HUES64 (cell line): ENCODE data around the gene ENPP3.

Experiments
- H3K27ac ChIP-seq: 2 replicates; pipeline ENCODE4 v1.7.0; 2013; ENCODE audit warnings: low read depth, low read length, inconsistent platforms
- H3K27me3 ChIP-seq: 2 replicates; pipeline ENCODE4 v1.6.1; 2013; ENCODE audit warnings: mild to moderate bottlenecking, low read length; ENCODE audit not compliant: insufficient read depth
- H3K36me3 ChIP-seq: 2 replicates; pipeline ENCODE4 v1.6.1; 2013; ENCODE audit warnings: mild to moderate bottlenecking, low read length; ENCODE audit not compliant: insufficient read depth
- H3K4me1 ChIP-seq: 2 replicates; pipeline ENCODE4 v1.6.1; 2013; ENCODE audit warnings: mild to moderate bottlenecking, low read length, moderate library complexity; ENCODE audit not compliant: insufficient read depth
- H3K4me3 ChIP-seq: 2 replicates; pipeline ENCODE4 v1.5.1; 2013; ENCODE audit warnings: mild to moderate bottlenecking, low read length, moderate library complexity
- H3K9ac ChIP-seq: 2 replicates; pipeline ENCODE4 v1.6.1; 2013; ENCODE audit warnings: mild to moderate bottlenecking, low read depth, low read length
- H3K9me3 ChIP-seq: 2 replicates; pipeline ENCODE4 v1.6.1; 2013; ENCODE audit warnings: low read depth, low read length; ENCODE audit not compliant: insufficient read depth
- WGBS: fragments of 150-250, 120-280 bp; methylation state at CpG from one replicate; pipeline ENCODE4 v1.1.7; 2013; ENCODE audit warnings: missing lambda C conversion rate; 5-methylcytosine and 5-hydroxymethylcytosine counted together

The ENPP3 gene

DNA sequence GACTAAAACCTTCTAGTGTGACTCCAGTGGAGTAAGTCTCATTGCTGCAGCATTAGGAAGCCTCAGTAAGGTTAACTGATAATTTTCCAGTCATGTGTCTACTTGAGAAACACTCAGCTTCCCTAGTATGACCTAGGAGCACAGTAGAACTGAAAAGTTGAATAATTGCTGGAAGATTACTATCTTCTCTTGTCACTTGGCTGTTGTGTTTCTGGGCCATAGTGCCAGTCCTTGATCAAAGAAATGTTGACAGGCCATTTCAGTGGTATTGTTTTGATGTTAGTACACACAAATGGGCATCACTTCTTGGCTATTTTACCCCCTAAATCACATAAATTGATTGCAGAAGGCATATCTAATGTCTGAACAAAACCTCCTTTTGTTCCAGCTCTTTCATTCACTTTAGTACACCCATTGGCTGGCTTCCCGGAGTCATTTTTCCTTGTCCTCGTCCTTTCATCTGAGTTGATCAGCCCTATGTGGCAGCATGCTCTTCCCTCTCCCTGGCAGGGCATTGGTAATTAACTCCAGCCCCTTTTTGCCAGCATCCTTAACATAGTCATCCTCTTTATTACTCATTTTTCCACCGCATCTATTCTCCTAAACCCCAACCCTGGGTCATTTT lies 6.0 kb downstream of the ENPP3 start:
- Histone ChIP-seq H3K36me3 (no peaks in the 10 kb centered on the region), H3K9ac (no peak overlapping the region), H3K9me3 (no peaks in the 10 kb centered on the region), H3K4me3 (no peak overlapping the region), H3K27ac (no peak overlapping the region), H3K27me3 (no peaks in the 10 kb centered on the region), H3K4me1 (no peaks in the 10 kb centered on the region)
- 92% methylated on average over 3 of the region's 3 CpGs for WGBS

GRCh38 chr6:131643855-131644460 lies 6.9 kb downstream of the ENPP3 start:
- WGBS = 86% methylated on average over 2 of the region's 2 CpGs
- no peaks in the 10 kb centered on the region for H3K4me1 ChIP-seq
- no peaks in the 10 kb centered on the region for H3K9me3 ChIP-seq

GRCh38 chr6:131644921-131645320 lies 7.8 kb downstream of the ENPP3 start:
- no peak overlapping the region for H3K27ac ChIP-seq
- H3K27me3 ChIP-seq = no peaks in the 10 kb centered on the region
- H3K9ac ChIP-seq = no peak overlapping the region
- 83% methylated on average over 1 of the region's 1 CpG for WGBS
- no peaks in the 10 kb centered on the region for H3K36me3 ChIP-seq
- no peaks in the 10 kb centered on the region for H3K4me1 ChIP-seq
- no peak overlapping the region for H3K4me3 ChIP-seq
- H3K9me3 ChIP-seq = no peaks in the 10 kb centered on the region

More at GRCh38 chr6:131643855-131644460, 6.9 kb downstream of the ENPP3 start:
- no peaks in the 10 kb centered on the region for H3K36me3 ChIP-seq
- no peak overlapping the region for H3K27ac ChIP-seq
- H3K4me3 ChIP-seq = no peak overlapping the region
- no peak overlapping the region for H3K9ac ChIP-seq
- no peaks in the 10 kb centered on the region for H3K27me3 ChIP-seq

DNA sequence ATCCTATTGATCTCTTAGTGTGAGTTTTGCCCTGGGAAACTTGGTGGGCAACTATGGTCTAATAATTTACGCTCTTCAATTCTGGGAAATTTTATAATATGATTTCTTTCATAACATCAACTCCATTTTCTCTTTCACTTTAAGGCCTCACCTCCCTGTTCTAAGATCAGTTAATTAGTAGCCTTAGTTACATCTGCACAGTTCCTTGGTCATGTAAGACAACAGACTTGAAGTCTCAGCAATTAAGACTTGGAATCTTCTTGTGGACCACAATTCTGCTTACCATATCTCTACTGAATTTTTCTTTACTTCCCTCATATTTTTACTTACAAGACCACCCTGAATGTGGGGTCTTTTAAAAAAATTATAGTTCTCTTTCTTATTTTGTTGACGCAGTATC lies 8.7 kb downstream of the ENPP3 start:
- no peaks in the 10 kb centered on the region for H3K27me3 ChIP-seq
- H3K36me3 ChIP-seq = no peaks in the 10 kb centered on the region
- no peak overlapping the region for H3K27ac ChIP-seq
- no CpG with 5 or more reads among the region's 2 CpGs for WGBS
- no peak overlapping the region for H3K9ac ChIP-seq
- no peak overlapping the region for H3K4me3 ChIP-seq
- no peaks in the 10 kb centered on the region for H3K4me1 ChIP-seq
- H3K9me3 ChIP-seq = no peaks in the 10 kb centered on the region

DNA sequence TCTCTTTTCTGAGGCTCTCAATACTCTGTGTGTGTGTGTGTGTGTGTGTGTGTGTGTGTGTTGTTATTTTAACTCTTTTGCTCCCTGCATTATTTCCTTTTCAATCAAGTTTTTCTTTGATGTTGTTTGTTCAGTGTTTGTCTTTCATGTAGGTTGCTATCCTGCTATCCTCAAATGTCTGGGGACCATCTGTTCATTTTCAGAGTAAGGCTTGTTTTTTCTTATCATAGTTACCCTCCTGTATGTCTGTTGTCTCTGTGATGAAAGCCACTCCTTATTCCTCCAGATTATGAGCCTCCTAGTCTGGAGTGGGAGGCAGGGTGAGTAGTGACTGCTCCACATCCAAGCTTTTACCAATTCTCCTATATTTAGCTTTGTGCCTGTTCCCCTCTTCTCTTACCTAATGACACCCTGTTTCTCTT lies 9.2 kb downstream of the ENPP3 start:
- Histone ChIP-seq H3K27me3 (no peaks in the 10 kb centered on the region), H3K4me3 (no peak overlapping the region), H3K9me3 (no peaks in the 10 kb centered on the region), H3K9ac (no peak overlapping the region), H3K27ac (no peak overlapping the region), H3K4me1 (no peaks in the 10 kb centered on the region), H3K36me3 (no peaks in the 10 kb centered on the region)

GRCh38 chr6:131651782-131652181 lies 14.7 kb downstream of the ENPP3 start:
- Histone ChIP-seq H3K4me3 (no peak overlapping the region), H3K27me3 (no peaks in the 10 kb centered on the region), H3K9me3 (no peaks in the 10 kb centered on the region), H3K4me1 (no peaks in the 10 kb centered on the region), H3K36me3 (no peaks in the 10 kb centered on the region), H3K9ac (no peak overlapping the region), H3K27ac (no peak overlapping the region)

DNA sequence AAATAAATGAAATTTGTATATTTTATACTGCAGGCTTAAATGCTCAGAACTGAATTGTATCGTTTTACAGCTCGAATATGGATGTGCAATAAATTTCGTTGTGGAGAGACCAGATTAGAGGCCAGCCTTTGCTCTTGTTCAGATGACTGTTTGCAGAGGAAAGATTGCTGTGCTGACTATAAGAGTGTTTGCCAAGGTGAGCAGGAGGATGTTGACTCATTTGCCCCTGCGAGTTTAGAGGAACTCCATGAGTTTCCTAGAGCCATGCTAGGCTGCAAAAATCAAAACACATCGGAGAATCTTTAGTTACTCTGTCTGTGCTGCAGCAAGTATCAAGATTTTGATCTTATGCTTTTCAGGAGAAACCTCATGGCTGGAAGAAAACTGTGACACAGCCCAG lies 15.4 kb downstream of the ENPP3 start:
- Histone ChIP-seq H3K27me3 (no peaks in the 10 kb centered on the region), H3K27ac (no peak overlapping the region), H3K9me3 (no peaks in the 10 kb centered on the region), H3K4me3 (no peak overlapping the region), H3K36me3 (no peaks in the 10 kb centered on the region), H3K9ac (no peak overlapping the region), H3K4me1 (no peaks in the 10 kb centered on the region)
- WGBS = 85% methylated on average over 5 of the region's 5 CpGs

DNA sequence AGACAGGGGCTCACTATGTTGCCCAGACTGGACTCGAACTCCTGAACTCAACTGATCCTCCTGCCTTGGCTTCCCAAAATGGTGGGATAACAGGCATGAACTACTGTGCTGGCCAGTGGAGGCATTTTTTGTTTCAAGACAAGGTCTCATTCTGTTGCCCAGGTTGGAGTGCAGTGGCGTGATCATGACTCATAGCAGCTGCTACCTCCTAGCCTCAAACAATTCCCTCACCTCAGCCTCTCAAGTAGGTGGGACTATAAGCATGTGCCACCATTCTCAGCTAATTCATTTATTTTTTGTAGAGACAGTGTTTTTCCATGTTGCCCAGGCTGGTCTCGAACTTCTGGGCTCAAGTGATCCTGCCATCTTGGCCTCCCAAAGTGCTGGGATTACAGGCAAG lies 17.2 kb downstream of the ENPP3 start:
- no peaks in the 10 kb centered on the region for H3K36me3 ChIP-seq
- H3K9ac ChIP-seq = no peak overlapping the region
- H3K4me3 ChIP-seq = no peak overlapping the region
- WGBS = 91% methylated on average over 3 of the region's 3 CpGs
- no peak overlapping the region for H3K27ac ChIP-seq
- no peaks in the 10 kb centered on the region for H3K4me1 ChIP-seq
- no peaks in the 10 kb centered on the region for H3K9me3 ChIP-seq
- H3K27me3 ChIP-seq = no peaks in the 10 kb centered on the region

- Histone ChIP-seq H3K9me3 (no peaks in the 10 kb centered on the region), H3K4me3 (no peak overlapping the region), H3K4me1 (no peaks in the 10 kb centered on the region), H3K27ac (no peak overlapping the region), H3K27me3 (no peaks in the 10 kb centered on the region), H3K9ac (no peak overlapping the region), H3K36me3 (no peaks in the 10 kb centered on the region)
- 89% methylated on average over 3 of the region's 3 CpGs for WGBS
Measured at GRCh38 chr6:131655387-131655786, 18.3 kb downstream of the ENPP3 start.

DNA sequence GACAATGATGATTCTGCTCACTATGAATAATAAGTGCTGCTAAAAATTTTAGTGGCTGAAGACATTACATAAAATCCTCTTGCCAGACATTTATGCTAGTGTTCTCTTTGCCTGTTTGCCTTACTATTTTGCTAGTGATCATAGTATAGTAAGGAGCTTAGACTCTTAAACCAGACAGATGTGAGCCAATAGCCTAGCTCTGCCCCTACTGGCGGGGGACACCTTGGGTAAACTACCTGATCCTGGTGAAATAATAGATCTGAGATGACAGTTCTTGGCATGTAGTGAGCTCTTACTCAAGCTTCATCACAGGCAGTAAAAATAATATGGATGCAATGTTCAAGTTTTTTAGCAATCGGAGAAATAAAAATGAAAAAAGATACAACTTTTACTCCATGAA lies 18.8 kb downstream of the ENPP3 start:
- Histone ChIP-seq H3K27me3 (no peaks in the 10 kb centered on the region), H3K27ac (no peak overlapping the region), H3K9ac (no peak overlapping the region), H3K4me1 (no peaks in the 10 kb centered on the region), H3K9me3 (no peaks in the 10 kb centered on the region), H3K36me3 (no peaks in the 10 kb centered on the region), H3K4me3 (no peak overlapping the region)
- WGBS = 80% methylated on average over 1 of the region's 2 CpGs

DNA sequence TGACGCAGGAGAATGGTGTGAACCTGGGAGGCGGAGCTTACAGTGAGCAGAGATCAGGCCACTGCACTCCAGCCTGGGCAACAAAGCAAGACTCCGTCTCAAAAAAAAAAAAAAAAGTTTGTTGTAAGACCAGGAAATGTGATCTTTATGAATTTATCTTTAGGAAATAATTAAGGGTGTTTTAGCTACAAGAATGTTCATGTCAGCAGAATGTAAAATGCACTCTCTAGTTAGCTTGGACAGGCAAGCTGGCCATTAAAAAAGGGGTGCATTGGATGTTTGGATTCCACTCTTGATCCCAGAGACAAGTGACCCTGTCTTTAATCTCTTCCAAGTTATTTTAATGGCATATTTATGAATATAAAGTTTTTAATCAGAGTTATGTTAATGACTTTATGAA lies 19.6 kb downstream of the ENPP3 start:
- Histone ChIP-seq H3K4me1 (no peaks in the 10 kb centered on the region), H3K9ac (no peak overlapping the region), H3K27ac (no peak overlapping the region), H3K27me3 (no peaks in the 10 kb centered on the region), H3K4me3 (no peak overlapping the region), H3K36me3 (no peaks in the 10 kb centered on the region), H3K9me3 (no peaks in the 10 kb centered on the region)
- 93% methylated on average over 3 of the region's 3 CpGs for WGBS

- no peaks in the 10 kb centered on the region for H3K36me3 ChIP-seq
- WGBS = 92% methylated on average over 1 of the region's 2 CpGs
Measured at GRCh38 chr6:131657222-131657621, 20.1 kb downstream of the ENPP3 start.

More at GRCh38 chr6:131657222-131657621, 20.1 kb downstream of the ENPP3 start:
- H3K27me3 ChIP-seq = no peaks in the 10 kb centered on the region
- H3K27ac ChIP-seq = no peak overlapping the region
- no peaks in the 10 kb centered on the region for H3K4me1 ChIP-seq
- H3K9me3 ChIP-seq = no peaks in the 10 kb centered on the region
- no peak overlapping the region for H3K4me3 ChIP-seq
- no peak overlapping the region for H3K9ac ChIP-seq
